ENCODE data around the gene DNAJB14. TPM values are rescaled to one million over a fixed set of nuclear protein-coding genes. Genes with fewer than 3 reads are reported as not detected.

DNAJB14 gene
- polyA plus RNA-seq, 1 experiment = 30.1 TPM

DNA sequence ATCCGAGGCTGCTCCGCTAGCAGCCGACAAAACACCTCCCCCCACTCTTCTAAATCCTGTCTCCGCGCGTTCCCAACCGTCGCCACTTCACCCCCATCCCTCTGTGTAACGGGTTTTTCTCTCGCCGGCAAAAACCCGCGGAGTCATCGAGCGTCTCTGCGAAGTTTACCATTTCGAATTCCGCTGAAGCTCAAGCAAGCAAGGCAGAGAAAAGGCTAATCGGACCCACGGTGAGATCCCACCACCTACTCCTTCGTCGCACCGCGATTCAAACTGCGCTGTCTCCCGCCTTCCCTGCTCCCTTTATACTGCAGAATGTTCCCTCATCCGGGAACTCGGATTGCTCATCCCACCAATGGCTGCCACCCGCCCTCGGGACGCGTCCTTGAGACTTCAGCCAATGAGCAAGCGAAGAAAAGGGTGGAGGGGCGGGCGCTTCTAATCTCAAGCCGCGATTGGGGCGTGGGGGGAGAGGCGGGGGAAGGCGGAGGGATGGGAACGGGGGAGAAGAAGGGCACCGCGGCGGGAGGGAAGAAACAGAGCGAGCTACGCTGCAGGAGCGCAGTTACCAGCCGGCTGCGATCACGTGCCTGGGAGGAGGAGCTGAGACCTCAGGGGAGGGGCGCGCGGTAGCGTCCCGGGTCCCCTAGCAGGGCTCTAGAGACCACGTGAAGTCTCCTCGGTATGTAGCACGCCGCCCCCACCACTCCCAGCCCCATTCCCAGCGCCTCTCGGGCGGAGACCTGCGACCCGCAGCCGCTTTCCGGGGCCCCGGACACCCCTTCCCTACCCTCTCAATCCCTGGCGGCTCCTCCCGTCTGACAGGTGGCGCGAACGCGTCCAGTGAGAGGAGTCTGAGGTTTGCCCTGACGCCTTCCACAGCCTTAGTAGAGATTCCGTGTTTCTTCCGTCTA is 3.8 kb upstream of the DNAJB14 start, which contains the start of gene H2AZ1:
H2AZ1 (minus strand) TSS at position 277 of the 914 bp plus-strand sequence; CDS start at position 172, 105 bp downstream.
- TF ChIP-seq, protein P1, sequence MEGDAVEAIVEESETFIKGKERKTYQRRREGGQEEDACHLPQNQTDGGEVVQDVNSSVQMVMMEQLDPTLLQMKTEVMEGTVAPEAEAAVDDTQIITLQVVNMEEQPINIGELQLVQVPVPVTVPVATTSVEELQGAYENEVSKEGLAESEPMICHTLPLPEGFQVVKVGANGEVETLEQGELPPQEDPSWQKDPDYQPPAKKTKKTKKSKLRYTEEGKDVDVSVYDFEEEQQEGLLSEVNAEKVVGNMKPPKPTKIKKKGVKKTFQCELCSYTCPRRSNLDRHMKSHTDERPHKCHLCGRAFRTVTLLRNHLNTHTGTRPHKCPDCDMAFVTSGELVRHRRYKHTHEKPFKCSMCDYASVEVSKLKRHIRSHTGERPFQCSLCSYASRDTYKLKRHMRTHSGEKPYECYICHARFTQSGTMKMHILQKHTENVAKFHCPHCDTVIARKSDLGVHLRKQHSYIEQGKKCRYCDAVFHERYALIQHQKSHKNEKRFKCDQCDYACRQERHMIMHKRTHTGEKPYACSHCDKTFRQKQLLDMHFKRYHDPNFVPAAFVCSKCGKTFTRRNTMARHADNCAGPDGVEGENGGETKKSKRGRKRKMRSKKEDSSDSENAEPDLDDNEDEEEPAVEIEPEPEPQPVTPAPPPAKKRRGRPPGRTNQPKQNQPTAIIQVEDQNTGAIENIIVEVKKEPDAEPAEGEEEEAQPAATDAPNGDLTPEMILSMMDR (IDR thresholded peaks at IDR 0.05; ENCODE audit: insufficient read depth, low read depth, low read length) = no peak
- peak within 1 kb of the TSS; percentile 73 for H3K4me3 ChIP-seq (ENCODE audit: low read depth, low read length)
- ChIA-PET CTCF (interaction anchor here (0.6 to 0.9 kb wide), 2 partner anchors 48 to 140 kb away, joined by 3 read pairs; no protein-coding TSS in a partner anchor), POLR2A (interaction anchor here (0.6 kb wide), 1 partner anchor 12 kb away, joined by 18 read pairs; no protein-coding TSS in a partner anchor)
- H3K36me3 ChIP-seq (ENCODE audit: control insufficient read depth, insufficient read depth, low read length) = peaks cover 2% of the 10 kb centered on the region
- H3K27me3 ChIP-seq (ENCODE audit: control insufficient read depth, insufficient read depth, low read length) = no peaks in the 10 kb centered on the region
- peak; percentile 88 for DNase-seq (ENCODE audit: low read depth)

DNA sequence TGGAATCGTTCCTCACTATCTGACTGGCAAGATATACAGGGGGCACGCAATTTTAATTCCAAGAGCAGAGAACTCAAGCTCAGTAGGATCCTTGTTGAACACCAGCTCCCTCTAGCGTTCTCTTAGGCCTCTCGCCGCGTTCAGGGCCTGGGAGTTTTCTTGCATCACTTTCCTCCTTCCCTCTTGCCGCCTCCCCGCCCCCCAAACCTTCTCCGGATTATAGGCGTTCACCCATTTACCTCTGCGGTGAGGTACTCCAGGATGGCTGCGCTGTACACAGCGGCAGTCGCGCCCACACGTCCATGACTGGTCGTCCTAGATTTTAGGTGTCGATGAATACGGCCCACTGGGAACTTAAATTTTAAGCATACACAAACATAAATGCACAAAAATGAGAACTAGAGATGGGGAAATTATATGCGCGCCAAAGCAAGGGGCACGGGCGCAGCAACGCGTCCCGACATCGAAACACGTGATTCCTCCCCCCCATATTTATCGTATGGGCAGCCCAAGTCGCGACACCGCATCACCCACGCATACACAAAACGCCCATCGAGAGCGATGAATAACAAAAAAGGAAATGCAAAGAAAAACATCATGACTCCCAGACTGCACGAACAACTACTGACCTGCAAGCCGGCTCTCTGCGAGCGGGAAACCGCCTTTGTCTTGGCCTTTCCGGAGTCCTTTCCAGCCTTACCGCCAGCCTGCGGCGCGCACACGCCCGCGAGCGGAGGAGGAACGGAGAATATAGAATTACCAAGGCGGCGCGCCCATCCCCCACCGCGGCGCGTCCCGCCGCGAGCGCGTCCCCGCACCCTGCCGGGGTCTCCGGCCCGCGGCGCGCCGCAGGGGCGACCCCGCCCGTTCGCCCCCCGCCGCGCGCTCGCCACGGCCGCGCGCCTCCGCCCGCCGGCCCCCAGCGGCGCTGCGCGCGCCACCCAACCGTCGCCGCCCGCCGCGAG is 2.9 kb upstream of the DNAJB14 start:
- peak; percentile 63 for DNase-seq (ENCODE audit: low read depth)
- ChIA-PET POLR2A (interaction anchor here (0.6 kb wide), 1 partner anchor 12 kb away, joined by 3 read pairs; no protein-coding TSS in a partner anchor), CTCF (interaction anchor here (0.6 to 1.9 kb wide), 9 partner anchors 12 to 386 kb away, joined by 3 to 9 read pairs (median 4); partner anchors contain the start of gene TRMT10A)
- TF ChIP-seq, protein P1 (IDR thresholded peaks at IDR 0.05; ENCODE audit: insufficient read depth, low read depth, low read length) = peak; percentile 93
- no peaks in the 10 kb centered on the region for H3K27me3 ChIP-seq (ENCODE audit: control insufficient read depth, insufficient read depth, low read length)
- peaks cover 2% of the 10 kb centered on the region for H3K36me3 ChIP-seq (ENCODE audit: control insufficient read depth, insufficient read depth, low read length)
- peak overlapping the region; percentile 67 for H3K4me3 ChIP-seq (ENCODE audit: low read depth, low read length)

DNA sequence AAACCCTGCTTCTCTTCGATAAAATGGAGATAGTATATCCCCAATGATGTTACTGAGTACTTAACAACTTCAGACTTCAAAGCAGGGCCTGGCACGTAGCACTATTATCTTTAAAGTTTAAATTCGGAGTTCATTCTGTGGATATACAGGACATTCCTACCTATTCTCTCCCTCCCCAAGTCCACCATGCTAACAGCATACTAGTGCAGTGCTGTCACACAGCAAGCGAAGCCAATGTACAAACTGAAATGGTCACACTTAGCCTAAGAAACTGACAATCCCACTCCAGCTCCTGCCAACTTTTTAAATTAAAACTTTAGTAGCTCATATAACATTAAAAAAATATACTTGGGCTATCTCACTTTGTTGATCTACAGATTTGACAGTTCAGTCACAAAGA is 1.2 kb upstream of the DNAJB14 start:
- DNase-seq (ENCODE audit: low read depth) = no peak
- ChIA-PET CTCF (interaction anchor here (1.0 to 1.9 kb wide), 4 partner anchors 41 to 386 kb away, joined by 3 to 9 read pairs (median 4); no protein-coding TSS in a partner anchor), POLR2A (interaction anchor here (0.6 kb wide), 1 partner anchor 50 kb away, joined by 3 read pairs; no protein-coding TSS in a partner anchor)
- Histone ChIP-seq H3K4me3 (ENCODE audit: low read depth, low read length) (no peak overlapping the region), H3K27me3 (ENCODE audit: control insufficient read depth, insufficient read depth, low read length) (no peaks in the 10 kb centered on the region), H3K36me3 (ENCODE audit: control insufficient read depth, insufficient read depth, low read length) (peaks cover 2% of the 10 kb centered on the region)
- TF ChIP-seq, protein P1 (IDR thresholded peaks at IDR 0.05; ENCODE audit: insufficient read depth, low read depth, low read length) = no peak

DNA sequence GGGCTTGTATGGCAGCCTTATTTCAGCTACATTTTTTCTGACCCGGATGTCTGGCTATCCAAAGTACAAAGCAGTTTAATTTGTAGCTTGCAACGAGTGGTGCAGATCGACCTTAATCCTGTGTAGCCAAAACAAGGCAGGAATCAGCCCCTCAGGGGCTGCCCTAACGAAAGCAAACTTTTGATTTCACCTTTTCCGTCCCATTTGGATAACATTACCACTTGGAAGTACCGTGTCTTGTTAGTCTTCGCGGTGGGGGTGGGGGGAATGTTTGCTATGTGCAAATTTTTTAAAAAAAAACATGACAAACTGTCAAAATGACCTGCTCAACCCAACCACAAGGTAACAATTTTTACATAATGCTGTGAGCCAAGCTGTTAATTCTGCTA is 766 bp upstream of the DNAJB14 start:
- TF ChIP-seq, protein P1 (IDR thresholded peaks at IDR 0.05; ENCODE audit: insufficient read depth, low read depth, low read length) = no peak
- peaks cover 2% of the 10 kb centered on the region for H3K36me3 ChIP-seq (ENCODE audit: control insufficient read depth, insufficient read depth, low read length)
- ChIA-PET CTCF (interaction anchor here (0.7 to 1.4 kb wide), 3 partner anchors 22 to 143 kb away, joined by 3 to 5 read pairs (median 3); no protein-coding TSS in a partner anchor), POLR2A (no interaction called here)
- H3K4me3 ChIP-seq (ENCODE audit: low read depth, low read length) = peak overlapping the region; percentile 93
- no peaks in the 10 kb centered on the region for H3K27me3 ChIP-seq (ENCODE audit: control insufficient read depth, insufficient read depth, low read length)
- DNase-seq (ENCODE audit: low read depth) = no peak

All from BJ (cell line).